ENCODE data around the gene GTSF1L. TPM values are rescaled to one million over a fixed set of nuclear protein-coding genes. Genes with fewer than 3 reads are reported as not detected.

GTSF1L gene
- total RNA-seq = not detected in 2 replicates

DNA sequence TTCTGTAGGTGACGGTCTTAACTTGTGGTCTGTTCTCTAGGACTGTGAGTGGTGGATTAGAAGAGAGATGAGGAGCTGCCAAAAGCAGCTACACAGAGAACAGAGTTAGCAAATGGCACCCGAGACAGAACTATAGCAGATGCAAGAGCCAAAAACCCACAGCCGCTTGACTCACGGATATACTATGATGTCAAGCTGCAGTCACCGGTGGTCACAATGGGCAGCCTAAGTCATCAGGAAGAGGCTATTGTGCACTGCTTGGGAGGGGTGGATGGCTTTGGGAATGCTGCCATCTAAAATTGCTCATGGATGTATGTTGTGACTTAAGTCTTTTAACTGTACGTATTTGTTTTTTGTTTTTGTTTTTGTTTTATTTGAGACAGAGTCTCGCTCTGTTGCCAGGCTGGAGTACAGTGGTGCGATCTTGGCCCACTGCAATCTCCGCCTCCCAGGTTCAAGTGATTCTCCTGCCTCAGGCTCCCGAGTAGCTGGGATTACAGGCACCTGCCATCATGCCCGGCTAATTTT lies at the start of gene GTSF1L:
GTSF1L (minus strand) TSS at position 192 of the 528 bp plus-strand sequence. CDS start 308 bp downstream, outside the sequence.

Other genes starting within 250 kb of the GTSF1L start
- gene L3MBTL1, start 219.3 kb downstream of the GTSF1L start, total RNA-seq = 2.3 and 10.4 TPM in 2 replicates
- gene SGK2, start 168.0 kb downstream of the GTSF1L start, total RNA-seq = 0.28 TPM in 1 of 2 replicates, not detected in the other
- 32.6 and 36.9 TPM in 2 replicates for gene IFT52, start 136.1 kb downstream of the GTSF1L start, total RNA-seq
- 0.56 and 20.1 TPM in 2 replicates for gene MYBL2, start 59.9 kb downstream of the GTSF1L start, total RNA-seq
- 1.4 and 2.1 TPM in 2 replicates for gene TOX2, start 187.8 kb upstream of the GTSF1L start, total RNA-seq